LNCaP clone FGC (cell line): ENCODE results near the gene C2CD3.
"Not testable (repeated sequence)": the region's sequence is repeated elsewhere in the genome, so short reads cannot be mapped to it uniquely, and the experiment has no call there.

Experiments used
- DNase-seq: peaks from one replicate; pipeline ENCODE4 v3.0.0-alpha.2; 2011; ENCODE audit warnings: low read depth
- H3K4me3 ChIP-seq: 2 replicates; pipeline ENCODE4 v1.5.1; 2011; ENCODE audit warnings: mild to moderate bottlenecking, low read depth, low read length, control low read depth
- CTCF ChIP-seq: IDR thresholded peaks from 2 replicates; pipeline ENCODE4 v1.5.1; 2012; ENCODE audit warnings: mild to moderate bottlenecking; ENCODE audit not compliant: control insufficient read depth, insufficient read depth; ENCODE audit errors: extremely low read depth

C2CD3 gene

GRCh38 chr11:74123008-74123448, 47.8 kb downstream of the C2CD3 start:
- no peak for DNase-seq
- no peak for TF ChIP-seq CTCF
- no peak overlapping the region for H3K4me3 ChIP-seq

- no peak overlapping the region for H3K4me3 ChIP-seq
- DNase-seq, result no peak
- TF ChIP-seq CTCF, result no peak
Observed at GRCh38 chr11:74121804-74122203, 49.0 kb downstream of the C2CD3 start.

GRCh38 chr11:74120260-74121035, 50.4 kb downstream of the C2CD3 start:
- not testable (repeated sequence) for DNase-seq, H3K4me3 ChIP-seq

GRCh38 chr11:74116719-74117118, 54.1 kb downstream of the C2CD3 start:
- no peak for TF ChIP-seq CTCF
- no peak for DNase-seq

GRCh38 chr11:74112877-74113276, 57.9 kb downstream of the C2CD3 start:
- no peak for DNase-seq
- TF ChIP-seq CTCF, result no peak
- H3K4me3 ChIP-seq, result no peak overlapping the region

More at GRCh38 chr11:74116719-74117118, 54.1 kb downstream of the C2CD3 start:
- H3K4me3 ChIP-seq, result no peak overlapping the region

GRCh38 chr11:74106124-74106523, 64.7 kb downstream of the C2CD3 start:
- no peak for TF ChIP-seq CTCF
- no peak overlapping the region for H3K4me3 ChIP-seq
- no peak for DNase-seq

GRCh38 chr11:74102321-74102720, 68.5 kb downstream of the C2CD3 start:
- TF ChIP-seq CTCF, result no peak
- DNase-seq, result no peak
- H3K4me3 ChIP-seq, result no peak overlapping the region
